WTC11 (cell line): ENCODE data around the gene SIRT2. TPM values are rescaled to one million over a fixed set of nuclear protein-coding genes. Genes with fewer than 3 reads are reported as not detected.
"Not testable (repeated sequence)": the region's sequence is repeated elsewhere in the genome, so short reads cannot be mapped to it uniquely, and the experiment has no call there.

Experiments used
- ATAC-seq: fragments of 200-7000 bp; cut with Tn5 transposase; 2 replicates; pipeline ENCODE4 v1.10.0; 2021; ENCODE audit warnings: mild to moderate bottlenecking, moderate library complexity
- CTCF ChIA-PET: fragments of 300-600 bp; sonication (Branson Sonifier 250); formaldehyde crosslinking; loops from one replicate; lab custom pipeline; 2021; ENCODE audit warnings: antibody characterized with exemption; lab: Charles Lee
- POLR2A ChIA-PET: fragments of 350-600 bp; sonication (Branson Sonifier 250); formaldehyde crosslinking; loops from one replicate; lab custom pipeline; 2021; ENCODE audit warnings: antibody characterized with exemption; lab: Charles Lee
- DNase-seq: peaks from one replicate; pipeline ENCODE4 v3.0.0; 2021; ENCODE audit warnings: low spot score
- H3K27ac Mint-ChIP-seq: 2 replicates; pipeline ENCODE4 v1.8.0; 2021; ENCODE audit warnings: mixed read lengths
- H3K27me3 Mint-ChIP-seq: 2 replicates; pipeline ENCODE4 v1.8.0; 2021; ENCODE audit warnings: low read depth, mild to moderate bottlenecking, moderate library complexity, mixed read lengths
- H3K36me3 Mint-ChIP-seq: 2 replicates; pipeline ENCODE4 v1.8.0; 2021; ENCODE audit warnings: mixed read lengths
- H3K4me1 Mint-ChIP-seq: 2 replicates; pipeline ENCODE4 v1.8.0; 2022; ENCODE audit warnings: mixed read lengths
- H3K4me3 Mint-ChIP-seq: 2 replicates; pipeline ENCODE4 v1.8.0; 2021; ENCODE audit warnings: mild to moderate bottlenecking, moderate library complexity, mixed read lengths
- H3K9me3 Mint-ChIP-seq: 2 replicates; pipeline ENCODE4 v1.8.0; 2021; ENCODE audit warnings: mixed read lengths
- AFF4 ChIP-seq: sonication (generic); formaldehyde crosslinking; IDR thresholded peaks from 2 replicates; pipeline ENCODE4 v1.8.1; 2023; ENCODE audit warnings: mild to moderate bottlenecking, missing genetic modification reagents, borderline replicate concordance
- AR ChIP-seq: fragments of 250-450 bp; sonication (Bioruptor Pico); IDR thresholded peaks from 2 replicates; pipeline ENCODE4 v1.9.0; 2021; ENCODE audit warnings: mild to moderate bottlenecking
- ATF2 ChIP-seq: sonication (generic); formaldehyde crosslinking; IDR thresholded peaks from 2 replicates; pipeline ENCODE4 v1.8.1; 2022; ENCODE audit warnings: low read depth, missing genetic modification reagents, borderline replicate concordance
- CBFB ChIP-seq: sonication (generic); formaldehyde crosslinking; IDR thresholded peaks from 2 replicates; pipeline ENCODE4 v1.8.1; 2022; ENCODE audit warnings: mild to moderate bottlenecking, low read depth, missing genetic modification reagents
- CDX4 ChIP-seq: fragments of 250-450 bp; sonication (Bioruptor Pico); IDR thresholded peaks from 2 replicates; pipeline ENCODE4 v1.9.0; 2021; ENCODE audit warnings: moderate library complexity, mild to moderate bottlenecking, inconsistent platforms, borderline replicate concordance
- ETV6 ChIP-seq: sonication (generic); formaldehyde crosslinking; IDR thresholded peaks from 2 replicates; pipeline ENCODE4 v1.8.1; 2022; ENCODE audit warnings: mild to moderate bottlenecking, missing genetic modification reagents
- FOXK1 ChIP-seq: sonication (generic); formaldehyde crosslinking; IDR thresholded peaks from 2 replicates; pipeline ENCODE4 v1.8.0; 2022; ENCODE audit warnings: mild to moderate bottlenecking, moderate library complexity, missing genetic modification reagents
- GTF2I ChIP-seq: fragments of 250-450 bp; sonication (Bioruptor Pico); conservative IDR thresholded peaks from 2 replicates; pipeline ENCODE4 v1.4.0; 2021; ENCODE audit warnings: mild to moderate bottlenecking
- HMGA2 ChIP-seq: fragments of 250-450 bp; sonication (Bioruptor Pico); IDR thresholded peaks from 2 replicates; pipeline ENCODE4 v1.4.0; 2021; ENCODE audit warnings: mild to moderate bottlenecking, moderate library complexity
- NFYB ChIP-seq: sonication (generic); formaldehyde crosslinking; conservative IDR thresholded peaks from 2 replicates; pipeline ENCODE4 v1.8.0; 2022; ENCODE audit warnings: low read depth, missing genetic modification reagents
- RELA ChIP-seq: sonication (generic); formaldehyde crosslinking; IDR thresholded peaks from 2 replicates; pipeline ENCODE4 v1.8.1; 2022; ENCODE audit warnings: missing genetic modification reagents, mild to moderate bottlenecking, borderline replicate concordance
- TEAD4 ChIP-seq: sonication (generic); formaldehyde crosslinking; IDR thresholded peaks from 2 replicates; pipeline ENCODE4 v1.8.0; 2022; ENCODE audit warnings: mild to moderate bottlenecking, missing genetic modification reagents
- ZNF121 ChIP-seq: sonication (generic); formaldehyde crosslinking; IDR thresholded peaks from 2 replicates; pipeline ENCODE4 v1.8.0; 2023; ENCODE audit warnings: missing genetic modification reagents
- ZNF138 ChIP-seq: sonication (generic); formaldehyde crosslinking; conservative IDR thresholded peaks from 2 replicates; pipeline ENCODE4 v1.8.1; 2022; ENCODE audit warnings: mild to moderate bottlenecking, moderate library complexity, missing genetic modification reagents
- ZNF317 ChIP-seq: sonication (generic); formaldehyde crosslinking; IDR thresholded peaks from 2 replicates; pipeline ENCODE4 v1.8.1; 2023; ENCODE audit warnings: low read depth, mild to moderate bottlenecking, moderate library complexity, missing genetic modification reagents, borderline replicate concordance
- total RNA-seq: library from RNA; stranded (reverse); gene quantifications from 3 replicates; pipeline ENCODE4 v1.2.3, GENCODE V29; 2021

SIRT2 gene
- total RNA-seq, 1 experiment from 2014 or later, result 9.5 TPM

GRCh38 chr19:38888876-38889275, 10.5 kb downstream of the SIRT2 start:
- no peak for TF ChIP-seq ZNF317 (CRISPR knock-in tag)
- no peak for TF ChIP-seq RELA
- TF ChIP-seq GTF2I (CRISPR knock-in tag), result no peak
- TF ChIP-seq ATF2 (CRISPR knock-in tag), result no peak
- TF ChIP-seq TEAD4 (CRISPR knock-in tag), result no peak
- no peak for TF ChIP-seq NFYB (CRISPR knock-in tag)
- no peak for TF ChIP-seq CBFB (CRISPR knock-in tag)
- TF ChIP-seq HMGA2 (CRISPR knock-in tag), result no peak
- no peak for TF ChIP-seq ZNF138 (CRISPR knock-in tag)
- no peak for TF ChIP-seq CDX4 (CRISPR knock-in tag)
- no peak for TF ChIP-seq AR (CRISPR knock-in tag)
- TF ChIP-seq ETV6 (CRISPR knock-in tag), result no peak
- TF ChIP-seq FOXK1 (CRISPR knock-in tag), result no peak
- no peak for TF ChIP-seq AFF4 (CRISPR knock-in tag)
- CTCF ChIA-PET, result interaction anchor here (0.9 to 3.5 kb wide), 7 partner anchors 11 to 106 kb away, joined by 4 to 43 read pairs (median 5); partner anchors contain the start of genes MRPS12, NFKBIB, RINL and SARS2
- no peak overlapping the region for H3K27ac Mint-ChIP-seq
- ATAC-seq, result no peak
- H3K9me3 Mint-ChIP-seq, result no peaks in the 10 kb centered on the region
- no peaks in the 10 kb centered on the region for H3K27me3 Mint-ChIP-seq
- no peaks in the 10 kb centered on the region for H3K36me3 Mint-ChIP-seq
- POLR2A ChIA-PET, result no interaction called here
- no peak for DNase-seq
- H3K4me3 Mint-ChIP-seq, result no peak overlapping the region
- no peaks in the 10 kb centered on the region for H3K4me1 Mint-ChIP-seq

- ATAC-seq, result not testable (repeated sequence)
These were observed 14.7 kb downstream of the SIRT2 start for GRCh38 chr19:38884691-38885090.

More at GRCh38 chr19:38884691-38885090, 14.7 kb downstream of the SIRT2 start:
- POLR2A ChIA-PET, H3K9me3 Mint-ChIP-seq, H3K4me1 Mint-ChIP-seq, DNase-seq, H3K36me3 Mint-ChIP-seq, H3K27me3 Mint-ChIP-seq, H3K27ac Mint-ChIP-seq, H3K4me3 Mint-ChIP-seq: not testable (repeated sequence)
- CTCF ChIA-PET, result interaction anchor here (0.6 to 1.1 kb wide), 2 partner anchors 92 to 165 kb away, joined by 3 read pairs; no protein-coding TSS in a partner anchor
- peak; percentile 66; the same call in 1 of the 2 replicates for TF ChIP-seq ZNF121 (CRISPR knock-in tag)
